Inferior parietal cortex (tissue), 1 donor: ENCODE data around the gene LRRC3B.
A peak's percentile ranks its signal among the peaks of the same experiment; 100 is the strongest.

Source experiments
- DNase-seq: peaks from one replicate; pipeline ENCODE4 v3.0.0-alpha.2; 2016; ENCODE audit errors: extremely low spot score

LRRC3B gene

DNA sequence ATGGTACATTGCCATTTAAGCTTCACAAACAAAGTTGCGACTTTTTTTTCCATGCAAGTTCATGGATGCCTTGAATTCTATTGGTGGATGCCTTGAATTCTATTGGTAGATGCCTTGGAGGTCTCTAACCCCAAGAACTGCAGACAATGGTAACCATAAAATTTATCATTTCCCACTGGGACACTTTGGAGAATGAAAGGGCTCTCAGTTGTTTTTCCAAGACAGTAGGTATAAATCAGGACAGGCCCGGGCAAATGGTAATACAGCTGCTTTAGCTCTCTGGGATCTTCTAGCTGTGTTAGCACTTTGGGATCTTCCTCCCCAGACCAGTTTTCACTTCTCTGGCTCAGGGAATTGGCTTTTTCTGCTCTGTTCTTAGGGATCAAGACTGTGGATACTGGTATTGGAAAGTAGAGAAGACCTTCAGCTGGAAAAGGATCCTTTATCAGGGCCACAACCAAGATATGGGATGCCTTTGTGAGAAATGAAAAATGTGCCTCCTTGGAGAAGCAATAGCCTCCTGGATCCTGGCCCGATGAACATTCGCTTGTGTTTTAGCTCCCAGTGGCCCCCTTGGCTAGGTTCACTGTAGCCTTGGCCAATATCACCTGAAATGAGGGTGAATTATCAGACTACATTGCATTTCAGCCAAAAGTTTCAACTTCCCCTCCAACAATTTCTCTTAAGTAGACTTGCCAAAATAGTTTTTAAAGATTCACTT lies 8.3 kb downstream of the LRRC3B start:
- no peak for DNase-seq

DNA sequence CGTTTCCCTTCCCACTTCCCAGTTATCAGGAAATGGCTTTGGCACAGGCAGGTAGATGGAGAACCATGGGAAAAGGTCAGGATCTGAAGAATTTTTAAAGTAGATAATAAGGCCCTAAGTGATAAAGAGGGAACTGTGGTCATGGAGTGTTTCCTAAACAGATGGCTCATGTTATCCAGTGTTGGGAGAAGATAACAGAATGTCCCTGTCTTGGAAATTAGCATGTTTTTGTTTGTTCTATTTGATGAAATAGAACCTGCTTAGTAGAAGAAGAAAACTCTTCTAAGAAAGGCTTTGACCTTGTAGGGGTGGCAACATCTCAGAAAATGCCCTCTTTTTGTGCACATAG lies 8.8 kb downstream of the LRRC3B start:
- DNase-seq, result no peak

DNA sequence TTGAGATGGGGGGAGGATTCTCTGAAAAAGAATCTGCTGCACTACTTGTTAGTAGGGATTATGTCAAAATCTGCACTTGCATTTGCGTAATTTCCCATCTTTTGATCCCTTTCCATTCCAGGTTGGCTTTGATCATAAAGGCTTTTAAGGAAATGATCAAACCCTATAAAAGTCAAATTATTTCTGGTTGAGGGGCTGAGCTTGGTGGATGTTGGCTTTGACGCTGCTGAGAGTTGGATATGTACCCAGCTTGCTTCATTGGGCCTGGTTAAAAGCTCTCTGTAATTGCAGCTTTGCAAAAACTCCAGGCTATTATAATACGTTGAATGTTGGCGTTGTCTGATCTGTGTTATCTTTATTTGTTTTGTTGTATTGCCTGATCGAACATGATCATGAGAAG lies 12.0 kb downstream of the LRRC3B start:
- DNase-seq, result no peak

DNA sequence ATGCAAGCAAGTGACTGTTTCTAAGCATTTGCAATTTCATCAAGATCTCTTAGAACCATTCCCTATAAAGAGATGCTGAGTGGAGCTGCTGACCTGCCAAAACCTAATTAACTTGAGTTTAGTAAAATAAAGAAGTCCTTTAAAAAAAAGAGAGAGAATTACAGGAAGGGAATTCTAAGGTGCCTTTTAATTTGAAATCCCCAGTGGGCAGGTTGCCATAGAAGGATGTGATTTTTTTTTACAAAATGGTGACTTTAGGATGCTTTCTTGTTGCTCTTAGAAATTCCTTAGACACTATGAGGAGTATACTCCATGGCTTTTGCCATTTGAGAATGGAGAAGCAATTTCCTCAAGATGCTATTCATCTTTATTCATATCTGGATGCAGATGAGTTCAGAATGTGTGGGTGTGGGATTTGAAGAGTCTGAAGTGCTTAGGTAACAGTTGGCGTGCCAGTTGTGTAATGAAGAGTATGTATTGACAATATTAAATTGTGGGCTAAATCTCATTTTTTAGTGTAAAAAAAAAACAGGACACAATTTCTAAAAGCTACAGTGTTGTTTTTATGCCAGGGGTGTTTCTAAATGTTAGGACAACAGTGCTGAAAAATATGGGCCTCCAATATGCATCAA lies 13.6 kb downstream of the LRRC3B start:
- no peak for DNase-seq

DNA sequence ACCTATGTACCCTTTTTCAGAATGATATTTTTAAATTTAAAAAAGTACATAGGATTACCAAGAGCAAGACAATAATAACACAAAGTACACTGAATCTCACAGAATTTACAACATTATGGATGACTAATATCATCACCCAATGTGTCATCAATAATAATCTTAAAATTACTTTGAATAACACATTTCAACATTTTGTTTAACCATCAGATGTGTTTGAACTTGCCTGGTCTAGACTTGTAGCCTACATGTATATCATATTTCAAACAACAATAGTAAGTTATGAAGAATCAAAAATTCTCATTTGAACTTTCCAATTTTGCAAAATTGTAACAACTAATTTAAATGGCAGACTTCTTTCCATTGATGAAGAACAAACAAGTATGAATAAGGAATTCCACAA lies 15.1 kb downstream of the LRRC3B start:
- DNase-seq, result no peak

DNA sequence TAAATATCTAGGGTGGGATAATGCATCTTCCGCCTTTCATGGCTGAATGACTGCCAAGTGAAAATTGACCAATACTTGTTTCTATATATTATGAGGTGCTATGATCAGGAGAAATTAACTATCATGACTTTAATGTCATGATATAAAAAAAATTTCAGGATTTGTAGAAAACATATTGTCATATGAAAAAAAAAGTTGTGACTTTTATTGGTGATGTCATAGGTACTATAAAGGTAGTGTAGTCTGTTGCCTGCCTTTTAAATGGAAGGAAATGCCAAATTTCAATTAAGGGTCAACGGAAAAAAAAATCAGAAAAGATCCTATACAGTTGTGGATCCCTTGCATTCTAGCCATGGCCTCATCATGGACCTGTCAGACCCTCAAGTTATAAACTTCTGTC lies 15.5 kb downstream of the LRRC3B start:
- no peak for DNase-seq

DNA sequence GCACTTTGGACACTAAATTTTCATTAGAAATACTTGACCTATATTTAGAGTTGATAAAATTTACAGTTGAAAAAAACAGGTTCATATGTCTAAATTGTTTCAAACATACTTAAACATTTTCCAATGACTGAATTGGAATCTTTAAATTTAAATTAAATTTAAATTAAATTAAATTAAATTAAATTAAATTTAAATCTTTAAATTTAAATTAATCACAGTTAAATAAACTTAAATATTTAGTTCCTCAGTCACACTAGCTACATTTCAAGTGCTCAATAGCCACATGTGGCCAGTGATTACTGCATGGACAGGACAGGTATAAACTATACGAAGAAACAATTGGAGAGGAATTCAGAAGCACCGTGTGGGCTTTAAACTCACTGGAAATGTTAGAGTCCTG lies 16.8 kb downstream of the LRRC3B start:
- no peak for DNase-seq

DNA sequence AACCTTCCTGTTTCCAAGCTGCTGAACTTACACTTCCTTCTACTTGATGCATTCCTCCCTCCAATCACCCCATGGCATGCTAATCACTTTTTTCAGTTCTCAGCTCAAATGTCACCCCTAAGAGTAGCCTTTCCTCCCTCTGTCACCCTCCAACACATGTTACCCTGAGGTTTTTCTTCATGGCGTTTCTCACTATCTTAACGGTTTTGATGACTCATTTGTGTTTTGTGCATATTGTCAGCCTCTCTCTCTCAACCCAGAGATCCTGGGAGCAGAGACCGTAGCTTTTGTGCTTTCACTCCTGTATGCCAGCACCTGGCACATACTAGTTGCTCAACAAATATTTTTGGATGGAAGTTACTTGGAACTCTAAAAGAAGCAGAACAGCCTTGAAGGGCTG lies 24.5 kb downstream of the LRRC3B start:
- DNase-seq, result no peak

DNA sequence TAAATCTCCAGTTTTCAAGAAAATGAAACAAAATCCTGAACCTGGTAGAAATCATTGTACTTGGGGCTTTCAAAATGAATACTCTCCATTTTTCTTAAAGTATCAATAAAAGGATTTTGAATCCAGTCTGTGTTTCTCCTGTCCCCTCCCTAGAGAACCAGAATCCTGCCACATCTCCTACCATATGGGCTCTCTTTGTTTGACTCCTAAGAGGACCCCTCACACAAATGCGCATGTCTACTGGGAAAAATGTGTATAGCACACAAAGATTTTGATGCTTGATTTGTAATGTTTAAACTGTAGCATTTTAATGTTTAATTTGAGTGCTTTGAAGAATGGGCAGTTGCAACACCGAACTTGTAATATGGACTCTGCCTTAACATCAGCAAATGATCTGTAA lies 25.9 kb downstream of the LRRC3B start:
- DNase-seq, result no peak

DNA sequence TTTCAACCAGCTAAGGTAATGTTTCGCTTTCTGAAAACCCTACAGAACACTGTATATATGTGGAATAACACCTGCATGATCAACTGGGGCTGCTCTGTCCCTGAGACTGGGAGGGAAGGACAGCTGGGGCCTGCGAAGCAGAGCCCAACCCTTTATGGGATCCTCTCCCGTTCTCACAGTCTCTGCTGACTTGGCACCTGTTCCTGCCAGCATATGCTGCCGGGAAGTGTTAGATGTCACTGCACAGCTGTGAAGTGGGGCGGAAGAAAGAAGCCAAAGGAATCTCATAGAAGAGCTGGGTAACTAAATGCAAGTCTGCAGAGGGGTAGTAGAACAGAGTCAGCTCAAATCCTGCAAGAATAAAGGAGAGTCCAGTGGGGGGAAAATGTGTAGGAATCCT lies 29.6 kb downstream of the LRRC3B start:
- DNase-seq, result peak; percentile 63

DNA sequence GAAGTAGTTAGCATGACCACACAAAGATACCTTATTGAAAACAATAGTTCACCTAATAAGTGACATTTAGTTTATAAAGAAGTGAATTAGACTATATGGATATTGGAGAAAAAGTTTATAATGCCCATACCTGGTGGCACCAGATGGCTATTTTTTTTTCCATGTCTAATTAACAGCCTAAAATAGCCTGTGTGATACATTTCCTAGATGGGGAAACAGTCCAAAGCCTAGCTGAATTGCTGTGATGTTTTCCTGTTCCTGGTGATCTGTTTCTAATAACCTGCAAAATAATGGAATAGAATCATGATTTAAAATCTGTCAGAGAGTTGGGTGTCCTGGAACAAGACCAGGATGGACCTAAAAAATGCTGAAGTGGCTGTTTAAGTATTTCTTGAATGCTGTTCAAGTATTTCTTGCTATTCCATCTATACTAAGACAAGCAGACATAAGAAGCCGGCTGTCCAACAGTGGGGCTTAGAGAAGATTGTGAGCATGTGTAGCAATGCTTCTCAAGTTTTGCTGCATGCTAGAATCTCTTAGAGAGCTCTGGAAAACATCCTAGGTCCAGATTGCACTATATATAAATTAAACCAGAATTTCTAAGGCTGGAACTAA lies 31.3 kb downstream of the LRRC3B start:
- DNase-seq, result no peak

DNA sequence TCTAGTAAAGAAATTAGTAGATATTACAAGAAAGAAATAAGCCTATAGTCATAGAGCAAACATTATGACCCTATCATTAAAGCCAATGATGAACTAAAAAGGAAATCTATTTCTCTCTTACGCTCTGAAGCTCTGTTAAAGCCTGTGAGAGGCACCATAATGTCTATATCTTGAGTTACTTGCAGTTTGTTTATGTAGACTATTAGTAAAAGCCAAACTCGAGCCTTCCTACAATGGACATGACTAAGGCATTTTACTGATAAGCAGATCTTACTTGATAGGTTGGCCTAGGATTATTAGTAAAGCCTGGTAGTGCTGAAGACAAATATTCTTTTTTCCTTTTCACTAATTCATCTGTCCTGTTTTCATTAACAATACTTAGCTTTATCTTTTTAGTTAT lies 32.7 kb downstream of the LRRC3B start:
- no peak for DNase-seq

DNA sequence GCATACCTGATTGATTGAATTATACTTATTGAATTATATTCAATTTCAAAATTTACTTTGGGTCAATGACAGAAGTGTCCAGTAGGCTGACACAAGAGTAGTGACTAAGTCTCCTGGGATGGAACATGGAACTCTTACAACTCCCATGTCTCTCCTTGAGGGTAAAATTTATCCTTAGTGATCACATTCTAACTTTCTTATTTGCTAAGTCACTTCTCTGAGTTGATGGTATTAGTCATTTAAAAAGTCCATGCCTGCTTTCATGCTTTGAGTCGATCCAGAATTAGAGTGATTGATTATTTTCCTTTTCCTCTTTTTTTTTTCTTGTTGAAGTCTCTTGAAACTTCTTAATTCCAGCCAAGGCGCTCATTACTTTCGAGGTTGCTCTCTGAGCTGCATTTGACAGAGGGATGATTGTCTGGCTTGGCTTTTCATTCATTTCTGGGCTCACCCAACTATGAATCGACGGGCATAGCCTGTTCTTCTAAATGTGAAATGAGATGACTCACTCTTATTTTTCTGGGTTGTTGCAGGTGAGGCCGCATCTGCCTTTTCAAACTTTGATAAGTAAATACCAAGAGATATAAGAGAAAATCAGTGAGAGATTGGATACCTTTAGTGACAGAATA lies 34.9 kb downstream of the LRRC3B start:
- no peak for DNase-seq

DNA sequence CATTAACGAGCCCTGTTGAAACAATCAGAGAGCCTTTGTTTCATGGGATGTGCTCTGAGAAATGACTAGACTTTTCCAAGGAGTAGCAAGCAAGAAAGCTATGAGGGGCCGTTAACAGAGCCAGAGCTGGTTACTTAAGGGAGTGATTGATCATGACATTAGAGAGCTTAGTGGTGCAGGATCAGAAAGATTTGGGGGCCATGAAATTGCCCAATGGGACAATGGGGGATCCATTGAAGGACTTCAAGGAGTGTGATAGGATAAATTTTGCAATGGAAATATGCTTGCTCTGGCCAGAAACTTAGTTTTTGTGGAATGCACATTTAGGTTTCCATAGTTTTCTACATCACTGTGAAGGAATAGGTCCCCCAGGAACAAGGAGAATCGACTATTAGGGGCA lies 45.6 kb downstream of the LRRC3B start:
- no peak for DNase-seq

DNA sequence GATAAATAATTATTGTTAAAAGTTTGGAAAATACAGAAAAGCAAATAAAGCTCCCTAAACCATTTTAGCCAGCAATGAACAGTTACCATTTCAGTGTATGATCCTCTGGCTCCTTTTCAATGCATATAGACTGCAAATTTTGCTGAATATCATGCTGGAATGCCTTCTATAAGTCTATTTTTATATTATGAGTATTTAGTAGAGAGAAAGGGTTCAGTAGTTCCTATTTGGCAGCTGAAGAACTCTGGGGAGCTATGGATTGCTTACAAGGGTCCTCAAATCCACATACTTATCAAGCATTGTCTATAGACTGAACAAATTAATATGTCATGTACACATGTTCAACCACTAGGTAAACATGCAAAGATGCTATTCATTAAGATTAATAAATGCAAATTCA lies 46.1 kb downstream of the LRRC3B start:
- no peak for DNase-seq

DNA sequence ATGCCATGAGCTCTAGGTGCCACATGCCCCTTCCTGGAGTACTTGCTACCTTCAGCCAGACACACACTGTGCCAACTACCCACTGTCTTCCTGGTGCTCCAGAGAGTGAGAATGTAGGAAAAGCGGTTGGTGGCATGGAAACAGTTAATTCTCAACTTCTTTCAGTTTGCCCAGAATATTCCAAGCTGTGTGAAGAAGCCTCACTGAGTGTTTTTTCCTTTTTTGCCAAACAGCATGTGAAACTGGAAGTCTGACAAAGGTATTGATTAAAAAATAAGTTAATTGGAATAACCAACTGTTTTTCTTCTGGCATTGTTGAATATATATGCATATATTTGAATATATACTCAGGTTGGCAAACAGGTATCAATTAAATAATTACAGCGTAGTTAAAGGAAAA lies 52.8 kb downstream of the LRRC3B start:
- no peak for DNase-seq

DNA sequence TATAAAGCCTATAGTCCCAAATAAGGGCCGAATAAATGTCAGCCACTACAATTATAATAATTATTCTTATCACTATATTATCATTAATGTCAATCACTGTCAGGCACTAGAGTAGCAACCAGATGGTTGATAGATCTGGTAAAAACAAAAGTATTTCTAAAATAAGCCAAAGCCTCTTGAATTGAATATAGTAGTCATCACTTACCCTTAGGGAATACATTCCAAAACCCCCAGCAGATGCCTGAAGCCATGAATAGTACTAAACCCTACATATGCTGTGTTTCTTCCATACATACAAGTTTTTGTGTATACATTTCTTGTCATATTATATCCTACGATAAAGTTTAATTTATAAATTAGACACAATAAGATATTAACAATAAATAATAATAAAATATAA lies 59.1 kb downstream of the LRRC3B start:
- DNase-seq, result no peak

DNA sequence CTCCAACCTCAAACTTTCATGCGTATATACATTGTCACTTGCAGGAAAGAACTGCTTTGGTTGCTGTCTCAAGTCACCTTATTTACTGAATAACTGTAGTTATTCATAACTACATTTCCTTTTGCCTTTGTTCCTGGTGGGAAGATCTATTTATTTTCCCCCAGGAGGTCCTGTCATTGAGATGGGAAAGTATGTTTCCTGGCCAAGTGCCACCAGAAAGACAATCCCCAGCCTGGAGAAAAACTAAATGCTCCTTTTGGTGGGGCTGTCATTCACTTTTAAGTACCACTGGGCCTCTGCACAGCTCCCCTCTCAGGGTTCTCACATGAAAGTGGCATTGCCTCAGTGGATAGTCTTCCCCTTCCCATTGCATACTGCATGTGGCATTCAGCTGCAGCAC lies 59.8 kb downstream of the LRRC3B start:
- no peak for DNase-seq

DNA sequence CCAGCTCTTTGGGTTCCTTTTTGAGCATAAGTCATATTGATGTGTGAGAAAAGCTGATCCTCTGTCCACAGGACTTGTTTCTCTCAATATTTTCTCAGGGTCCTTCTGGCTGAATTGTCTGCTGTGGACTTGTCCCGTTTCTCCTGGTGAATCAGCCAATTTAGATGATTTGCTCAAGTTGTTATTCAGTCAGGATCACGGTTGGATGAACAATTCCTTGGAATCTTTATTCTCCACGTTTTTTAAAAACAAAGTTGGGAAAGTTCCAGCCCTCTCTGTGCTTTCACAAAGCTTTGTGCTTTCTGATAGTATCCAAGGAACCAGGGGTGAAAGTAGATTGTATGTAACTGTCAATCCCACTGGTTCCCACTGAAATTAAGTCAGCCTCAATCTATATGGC lies 61.3 kb downstream of the LRRC3B start:
- DNase-seq, result no peak

DNA sequence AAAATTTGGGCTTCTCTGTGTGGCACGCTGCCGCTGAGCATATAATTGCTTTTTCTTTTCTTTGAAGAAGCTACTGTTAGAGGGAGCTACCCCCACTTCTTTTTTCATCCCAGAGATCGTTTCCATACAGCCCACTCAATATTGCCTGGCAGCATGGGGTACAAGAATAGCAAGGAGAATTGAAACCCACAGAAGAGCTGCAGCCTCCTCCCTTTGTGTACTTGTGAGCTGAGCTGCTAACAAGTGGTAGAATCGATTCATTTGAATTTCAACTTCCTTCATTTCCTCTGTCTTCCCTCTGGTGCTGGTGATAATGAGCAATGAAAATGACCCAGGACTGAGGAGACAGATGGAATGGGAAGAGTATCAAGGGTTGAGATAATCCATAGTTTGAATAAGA lies 64.9 kb downstream of the LRRC3B start:
- no peak for DNase-seq

DNA sequence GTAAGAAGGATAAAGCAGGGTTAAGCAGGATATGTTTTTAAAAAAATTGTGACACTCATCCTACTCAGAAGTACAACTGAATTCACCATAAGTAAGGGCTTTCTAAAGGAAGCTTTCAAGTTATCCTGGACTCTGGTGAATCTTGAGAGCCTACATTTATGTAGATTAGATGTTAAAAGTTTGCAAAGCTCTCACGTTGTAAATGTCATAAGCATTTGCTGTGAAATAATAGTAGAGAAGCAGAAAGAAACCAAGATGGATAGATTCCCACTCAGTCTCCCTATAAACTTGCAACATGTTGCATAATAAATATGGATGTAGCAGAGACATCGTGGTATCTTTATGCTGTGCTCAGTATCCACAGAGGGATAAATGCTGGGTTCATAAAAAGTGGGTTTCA lies 77.0 kb downstream of the LRRC3B start:
- no peak for DNase-seq

DNA sequence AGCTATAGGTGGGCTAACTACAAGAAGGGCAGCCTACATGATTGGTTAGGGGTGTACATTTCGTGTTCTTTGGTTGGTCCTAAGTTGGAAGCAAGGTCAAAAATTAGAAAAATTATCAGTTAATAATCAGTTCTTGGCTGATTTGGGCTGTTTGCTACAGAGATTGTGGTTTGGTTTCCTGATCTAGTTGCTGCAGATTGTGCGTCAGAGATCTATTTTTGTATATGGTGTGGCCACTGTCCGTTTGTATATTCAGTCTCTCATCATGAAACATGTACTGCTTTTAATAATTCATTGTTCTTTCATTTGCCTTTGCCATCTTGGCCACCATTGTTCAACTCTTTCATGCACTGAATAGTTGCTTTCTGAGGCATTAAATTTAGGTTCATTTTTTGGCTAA lies 80.9 kb downstream of the LRRC3B start:
- no peak for DNase-seq

DNA sequence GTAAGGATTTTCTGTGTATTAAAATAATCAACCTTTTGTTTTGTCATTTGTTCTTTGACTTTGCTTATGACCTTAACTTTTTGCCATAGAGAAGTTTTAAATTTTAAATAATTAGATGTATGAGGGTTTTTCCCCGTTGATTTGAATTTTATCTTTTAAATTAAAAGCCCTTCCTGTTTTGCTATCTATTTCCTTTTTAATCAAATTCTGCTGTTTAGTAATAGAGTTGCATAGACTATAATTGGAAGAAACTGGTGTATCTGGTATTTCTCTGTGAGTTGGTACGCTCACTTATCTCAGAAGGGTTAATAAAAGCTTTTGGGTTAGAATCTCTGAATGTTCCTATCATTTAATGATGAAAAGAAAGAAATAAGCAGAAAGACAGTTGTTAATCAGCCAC lies 82.2 kb downstream of the LRRC3B start:
- DNase-seq, result no peak
